NCI-H1048 (cell line): ENCODE results near the gene ZNF490.

ENCODE experiments used
- DNase-seq: peaks from one replicate; lab custom pipeline; 2025; lab: John Stamatoyannopoulos, UW

Gene ZNF490

GRCh38 chr19:12543855-12544254 lies 66.8 kb downstream of the ZNF490 start:
- no peak for DNase-seq
